GM12892 (cell line): Measurements from ENCODE around the gene SPATA31D3.
"Not testable (repeated sequence)": the region's sequence is repeated elsewhere in the genome, so short reads cannot be mapped to it uniquely, and the experiment has no call there.

Source experiments
- DNase-seq: peaks from one replicate; pipeline ENCODE4 v3.0.0; 2011; ENCODE audit not compliant: insufficient read length
- FAIRE-seq: peaks from 2 replicates; lab custom pipeline; 2011; peaks lifted over from hg19 to GRCh38; lab: Jason Lieb, UNC
- POLR2A ChIP-seq: IDR thresholded peaks from 2 replicates; pipeline ENCODE4 v1.6.1; 2011; ENCODE audit warnings: low read depth, low read length, control low read depth
- POLR2AphosphoS5 ChIP-seq: IDR thresholded peaks from 2 replicates; pipeline ENCODE4 v1.6.1; 2011; ENCODE audit warnings: low read depth, low read length, control low read depth
- TAF1 ChIP-seq: IDR thresholded peaks from 2 replicates; pipeline ENCODE4 v1.6.1; 2011; ENCODE audit warnings: low read depth, mild to moderate bottlenecking, control low read depth, low read length, borderline replicate concordance

The SPATA31D3 gene

GRCh38 chr9:81953096-81953495 is 9.8 kb downstream of the SPATA31D3 start:
- FAIRE-seq: no peak
- no peak for TF ChIP-seq POLR2A
- DNase-seq: no peak

GRCh38 chr9:81955625-81956024 is 12.3 kb downstream of the SPATA31D3 start:
- TF ChIP-seq POLR2A: no peak
- TF ChIP-seq TAF1: no peak
- TF ChIP-seq POLR2AphosphoS5: no peak
- DNase-seq: no peak
- no peak for FAIRE-seq

- TF ChIP-seq TAF1 (no peak), POLR2AphosphoS5 (no peak), POLR2A (no peak)
- no peak for FAIRE-seq
- DNase-seq: no peak
Observed at GRCh38 chr9:81964218-81965171, 21.2 kb downstream of the SPATA31D3 start.

GRCh38 chr9:81968026-81968425 is 24.7 kb downstream of the SPATA31D3 start:
- no peak for TF ChIP-seq POLR2A
- FAIRE-seq: no peak
- DNase-seq: no peak

- DNase-seq (no peak), FAIRE-seq (no peak)
- TF ChIP-seq TAF1 (no peak), POLR2AphosphoS5 (no peak), POLR2A (no peak)
Observed at GRCh38 chr9:81969971-81970370, 26.7 kb downstream of the SPATA31D3 start.

GRCh38 chr9:81971727-81972126 is 28.4 kb downstream of the SPATA31D3 start:
- DNase-seq (no peak), FAIRE-seq (no peak)
- TF ChIP-seq POLR2AphosphoS5: no peak
- TF ChIP-seq TAF1: no peak
- no peak for TF ChIP-seq POLR2A

- FAIRE-seq (no peak), DNase-seq (no peak)
- TF ChIP-seq TAF1 (no peak), POLR2A (no peak), POLR2AphosphoS5 (no peak)
Observed at GRCh38 chr9:81974764-81975163, 31.5 kb downstream of the SPATA31D3 start.

GRCh38 chr9:81976351-81976750 is 33.1 kb downstream of the SPATA31D3 start:
- no peak for FAIRE-seq

GRCh38 chr9:81979196-81979595 is 35.9 kb downstream of the SPATA31D3 start:
- DNase-seq (no peak), FAIRE-seq (no peak)
- TF ChIP-seq POLR2AphosphoS5 (no peak), TAF1 (no peak), POLR2A (no peak)

More at GRCh38 chr9:81976351-81976750, 33.1 kb downstream of the SPATA31D3 start:
- no peak for DNase-seq
- TF ChIP-seq POLR2AphosphoS5: no peak
- no peak for TF ChIP-seq POLR2A
- no peak for TF ChIP-seq TAF1

GRCh38 chr9:81980568-81980967 is 37.3 kb downstream of the SPATA31D3 start:
- no peak for DNase-seq
- no peak for FAIRE-seq
- TF ChIP-seq TAF1: no peak
- TF ChIP-seq POLR2A: no peak
- TF ChIP-seq POLR2AphosphoS5: no peak

- TF ChIP-seq POLR2AphosphoS5 (no peak), POLR2A (no peak), TAF1 (no peak)
- no peak for DNase-seq
- FAIRE-seq: no peak
Observed at GRCh38 chr9:81981883-81982282, 38.6 kb downstream of the SPATA31D3 start.

GRCh38 chr9:81984928-81985327 is 41.6 kb downstream of the SPATA31D3 start:
- FAIRE-seq: no peak
- TF ChIP-seq POLR2AphosphoS5: no peak
- no peak for TF ChIP-seq TAF1
- no peak for TF ChIP-seq POLR2A
- no peak for DNase-seq

- TF ChIP-seq POLR2AphosphoS5 (no peak), TAF1 (no peak), POLR2A (no peak)
- no peak for FAIRE-seq
- DNase-seq: no peak
Observed at GRCh38 chr9:81986051-81986450, 42.8 kb downstream of the SPATA31D3 start.

GRCh38 chr9:81988472-81988871 is 45.2 kb downstream of the SPATA31D3 start, which contains the start of gene SPATA31D1:
TSS of gene SPATA31D1 (plus strand) at chr9:81988772. CDS start at chr9:81988819, 47 bp downstream.
- FAIRE-seq: not testable (repeated sequence)

More at GRCh38 chr9:81988472-81988871, 45.2 kb downstream of the SPATA31D3 start, which contains the start of gene SPATA31D1:
- DNase-seq: not testable (repeated sequence)
